ENCODE measurements around the gene MAJIN. TPM values are rescaled to one million over a fixed set of nuclear protein-coding genes. Genes with fewer than 3 reads are reported as not detected.

Gene MAJIN
- total RNA-seq, 3 donors from 2014 or later (not counting 1 experiment from before 2014, with no cell fraction given): not detected

GRCh38 chr11:64996710-64997380, 24.9 kb upstream of the MAJIN start, which contains the start of gene BATF2:
BATF2 (minus strand) TSS chr11:64996971; CDS start chr11:64996914, 57 bp downstream.
- Mint-ChIP-seq H3K27me3 (ENCODE audit: low read depth in 2 of 2) (no peaks in the 10 kb centered on the region), H3K9me3 (no peaks in the 10 kb centered on the region), H3K4me3 (no peak within 1 kb of the TSS), H3K4me1 (peaks cover 0 to 9% of the 10 kb centered on the region in 2 donors), H3K27ac (peak within 1 kb of the TSS in 1 of 2 donors; percentile 53), H3K36me3 (no peaks in the 10 kb centered on the region)
- peak in 1 of 2 donors; percentile 33 for DNase-seq
- peak within 1 kb of the TSS; percentile 0 for H3K4me3 ChIP-seq (ENCODE audit: low read length)
- no peak within 1 kb of the TSS for H3K27ac ChIP-seq (ENCODE audit: low read length)
- no peaks in the 10 kb centered on the region for H3K9me3 ChIP-seq (ENCODE audit: control insufficient read depth, insufficient read depth, low read length)
- WGBS (ENCODE audit: insufficient coverage): 29% methylated on average over 9 of the region's 9 CpGs
- peak; percentile 54 to 61 (median 58) for ATAC-seq
- H3K27me3 ChIP-seq (ENCODE audit: control insufficient read depth, insufficient read depth, low read length): no peaks in the 10 kb centered on the region
- no peaks in the 10 kb centered on the region for H3K36me3 ChIP-seq (ENCODE audit: control insufficient read depth, insufficient read depth, low read length)
- intact Hi-C loops (cut with micrococcal nuclease): no loop called here
- H3K4me1 ChIP-seq (ENCODE audit: control insufficient read depth, insufficient read depth, low read length): peaks cover 8% of the 10 kb centered on the region
- no peak for TF ChIP-seq CTCF (IDR thresholded peaks at IDR 0.05)

- no peak overlapping the region for H3K4me3 Mint-ChIP-seq
- peaks cover 0 to 9% of the 10 kb centered on the region in 2 donors for H3K4me1 Mint-ChIP-seq
- DNase-seq (no peak), ATAC-seq (no peak)
- Histone ChIP-seq H3K4me1 (ENCODE audit: control insufficient read depth, insufficient read depth, low read length) (peaks cover 8% of the 10 kb centered on the region), H3K9me3 (ENCODE audit: control insufficient read depth, insufficient read depth, low read length) (no peaks in the 10 kb centered on the region), H3K27me3 (ENCODE audit: control insufficient read depth, insufficient read depth, low read length) (no peaks in the 10 kb centered on the region), H3K36me3 (ENCODE audit: control insufficient read depth, insufficient read depth, low read length) (no peaks in the 10 kb centered on the region), H3K27ac (ENCODE audit: low read length) (no peak overlapping the region), H3K4me3 (ENCODE audit: low read length) (peak overlapping the region; percentile 0)
- intact Hi-C loops (cut with micrococcal nuclease): no loop called here
- H3K27ac Mint-ChIP-seq: peak overlapping the region in 1 of 2 donors; percentile 53
- H3K36me3 Mint-ChIP-seq: no peaks in the 10 kb centered on the region
- WGBS (ENCODE audit: insufficient coverage): 53% methylated on average over 11 of the region's 11 CpGs
- TF ChIP-seq CTCF (IDR thresholded peaks at IDR 0.05): no peak
- H3K27me3 Mint-ChIP-seq (ENCODE audit: low read depth in 2 of 2): no peaks in the 10 kb centered on the region
- no peaks in the 10 kb centered on the region for H3K9me3 Mint-ChIP-seq
Observed at GRCh38 chr11:64996327-64996709, 24.4 kb upstream of the MAJIN start.

GRCh38 chr11:64994318-64994717, 22.4 kb upstream of the MAJIN start:
- intact Hi-C loops (cut with micrococcal nuclease): no loop called here
- DNase-seq (no peak), ATAC-seq (no peak)
- H3K9me3 Mint-ChIP-seq: no peaks in the 10 kb centered on the region
- 92% methylated on average over 7 of the region's 7 CpGs for WGBS (ENCODE audit: insufficient coverage)
- no peaks in the 10 kb centered on the region for H3K27me3 Mint-ChIP-seq (ENCODE audit: low read depth in 2 of 2)
- H3K4me1 ChIP-seq (ENCODE audit: control insufficient read depth, insufficient read depth, low read length): peaks cover 19% of the 10 kb centered on the region
- peaks cover 11 to 22% of the 10 kb centered on the region in 2 donors for H3K4me1 Mint-ChIP-seq
- H3K36me3 ChIP-seq (ENCODE audit: control insufficient read depth, insufficient read depth, low read length): no peaks in the 10 kb centered on the region
- H3K36me3 Mint-ChIP-seq: no peaks in the 10 kb centered on the region
- no peak overlapping the region for H3K4me3 ChIP-seq (ENCODE audit: low read length)
- no peaks in the 10 kb centered on the region for H3K9me3 ChIP-seq (ENCODE audit: control insufficient read depth, insufficient read depth, low read length)
- no peak overlapping the region for H3K27ac ChIP-seq (ENCODE audit: low read length)
- no peaks in the 10 kb centered on the region for H3K27me3 ChIP-seq (ENCODE audit: control insufficient read depth, insufficient read depth, low read length)
- no peak overlapping the region for H3K4me3 Mint-ChIP-seq
- no peak for TF ChIP-seq CTCF (IDR thresholded peaks at IDR 0.05)
- H3K27ac Mint-ChIP-seq: no peak overlapping the region
